ENCODE results near the gene RRP7A. TPM values are rescaled to one million over a fixed set of nuclear protein-coding genes. Genes with fewer than 3 reads are reported as not detected.
"Not testable (repeated sequence)": the region's sequence is repeated elsewhere in the genome, so short reads cannot be mapped to it uniquely, and the experiment has no call there.

The RRP7A gene
- total RNA-seq, 1 donor from 2014 or later = 25.5 TPM

GRCh38 chr22:42508327-42508974 is 11.1 kb downstream of the RRP7A start:
- DNase-seq (ENCODE audit: low spot score); intact Hi-C loops (cut with DNase I): not testable (repeated sequence)

GRCh38 chr22:42500836-42501179 is 18.8 kb downstream of the RRP7A start:
- no peak for DNase-seq (ENCODE audit: low spot score)
- intact Hi-C loops (cut with DNase I) = no loop called here

GRCh38 chr22:42500161-42500835 is 19.3 kb downstream of the RRP7A start:
- intact Hi-C loops (cut with DNase I) = no loop called here
- peak; percentile 94 for DNase-seq (ENCODE audit: low spot score)

GRCh38 chr22:42499773-42500160 is 19.8 kb downstream of the RRP7A start:
- intact Hi-C loops (cut with DNase I); DNase-seq (ENCODE audit: low spot score): not testable (repeated sequence)

- intact Hi-C loops (cut with DNase I); DNase-seq (ENCODE audit: low spot score): not testable (repeated sequence)
Measured at GRCh38 chr22:42495533-42496141, 24.0 kb downstream of the RRP7A start.

GRCh38 chr22:42493393-42493792 is 26.2 kb downstream of the RRP7A start:
- intact Hi-C loops (cut with DNase I) = no loop called here
- DNase-seq (ENCODE audit: low spot score) = no peak

- no peak for DNase-seq (ENCODE audit: low spot score)
Measured at GRCh38 chr22:42492323-42492690, 27.3 kb downstream of the RRP7A start.

GRCh38 chr22:42490243-42490832 is 29.3 kb downstream of the RRP7A start:
- no peak for DNase-seq (ENCODE audit: low spot score)
- intact Hi-C loops (cut with DNase I) = no loop called here

More at GRCh38 chr22:42492323-42492690, 27.3 kb downstream of the RRP7A start:
- intact Hi-C loops (cut with DNase I) = no loop called here

GRCh38 chr22:42489000-42489399 is 30.6 kb downstream of the RRP7A start:
- intact Hi-C loops (cut with DNase I) = no loop called here
- no peak for DNase-seq (ENCODE audit: low spot score)

- intact Hi-C loops (cut with DNase I) = no loop called here
Measured at GRCh38 chr22:42484506-42484905, 35.1 kb downstream of the RRP7A start.

GRCh38 chr22:42483610-42484223 is 35.9 kb downstream of the RRP7A start:
- intact Hi-C loops (cut with DNase I); DNase-seq (ENCODE audit: low spot score): not testable (repeated sequence)

More at GRCh38 chr22:42484506-42484905, 35.1 kb downstream of the RRP7A start:
- no peak for DNase-seq (ENCODE audit: low spot score)

GRCh38 chr22:42475122-42475521 is 44.5 kb downstream of the RRP7A start:
- no peak for DNase-seq (ENCODE audit: low spot score)
- intact Hi-C loops (cut with DNase I) = no loop called here

GRCh38 chr22:42473484-42474193 is 46.0 kb downstream of the RRP7A start:
- intact Hi-C loops (cut with DNase I) = no loop called here
- no peak for DNase-seq (ENCODE audit: low spot score)

GRCh38 chr22:42472671-42473070 is 46.9 kb downstream of the RRP7A start:
- no peak for DNase-seq (ENCODE audit: low spot score)
- intact Hi-C loops (cut with DNase I) = no loop called here

GRCh38 chr22:42471441-42471840 is 48.2 kb downstream of the RRP7A start:
- intact Hi-C loops (cut with DNase I) = no loop called here
- no peak for DNase-seq (ENCODE audit: low spot score)

- intact Hi-C loops (cut with DNase I) = no loop called here
Measured at GRCh38 chr22:42470366-42471082, 49.1 kb downstream of the RRP7A start.

GRCh38 chr22:42468841-42469240 is 50.8 kb downstream of the RRP7A start:
- no peak for DNase-seq (ENCODE audit: low spot score)
- intact Hi-C loops (cut with DNase I) = no loop called here

More at GRCh38 chr22:42470366-42471082, 49.1 kb downstream of the RRP7A start:
- DNase-seq (ENCODE audit: low spot score) = no peak

GRCh38 chr22:42462016-42462415 is 57.6 kb downstream of the RRP7A start:
- intact Hi-C loops (cut with DNase I) = no loop called here
- no peak for DNase-seq (ENCODE audit: low spot score)

GRCh38 chr22:42461511-42461910 is 58.1 kb downstream of the RRP7A start:
- no peak for DNase-seq (ENCODE audit: low spot score)
- intact Hi-C loops (cut with DNase I) = no loop called here

Measured in cardiac septum (tissue), 1 donor.